H9 (cell line): ENCODE data around the gene ASXL1. TPM values are rescaled to one million over a fixed set of nuclear protein-coding genes. Genes with fewer than 3 reads are reported as not detected.

ENCODE experiments used
- DNase-seq: peaks from one replicate; pipeline ENCODE4 v3.0.0-alpha.2; 2017
- H2AFZ ChIP-seq: one replicate; pipeline ENCODE4 v1.6.1; 2013; ENCODE audit warnings: mild to moderate bottlenecking, low read length, control low read depth, moderate library complexity
- H2AK5ac ChIP-seq: 2 replicates; pipeline ENCODE4 v1.6.1; 2013; ENCODE audit warnings: low read length, control low read depth, mixed read lengths; ENCODE audit not compliant: insufficient read length
- H2BK120ac ChIP-seq: one replicate; pipeline ENCODE4 v1.6.1; 2013; ENCODE audit warnings: low read depth, mild to moderate bottlenecking, low read length, control low read depth, inconsistent platforms; ENCODE audit not compliant: poor library complexity, severe bottlenecking
- H2BK12ac ChIP-seq: 2 replicates; pipeline ENCODE4 v1.6.1; 2013; ENCODE audit warnings: low read length, control low read depth, mixed read lengths, low read depth; ENCODE audit not compliant: insufficient read length
- H2BK15ac ChIP-seq: 2 replicates; pipeline ENCODE4 v1.6.1; 2013; ENCODE audit warnings: low read depth, low read length, control low read depth
- H2BK20ac ChIP-seq: one replicate; pipeline ENCODE4 v1.6.1; 2013; ENCODE audit warnings: low read depth, mild to moderate bottlenecking, low read length, control low read depth, inconsistent platforms; ENCODE audit not compliant: poor library complexity, severe bottlenecking
- H2BK5ac ChIP-seq: 2 replicates; pipeline ENCODE4 v1.6.1; 2013; ENCODE audit warnings: low read length, control low read depth, mixed read lengths; ENCODE audit not compliant: insufficient read length
- H3K14ac ChIP-seq: 2 replicates; pipeline ENCODE4 v1.6.1; 2013; ENCODE audit warnings: low read length, control low read depth; ENCODE audit not compliant: insufficient read depth
- H3K18ac ChIP-seq: 2 replicates; pipeline ENCODE4 v1.6.1; 2013; ENCODE audit warnings: low read depth, mild to moderate bottlenecking, mixed read lengths, low read length, control low read depth; ENCODE audit not compliant: insufficient read length
- H3K23ac ChIP-seq: 2 replicates; pipeline ENCODE4 v1.6.1; 2013; ENCODE audit warnings: low read length, control low read depth, mixed read lengths, low read depth; ENCODE audit not compliant: insufficient read length
- H3K23me2 ChIP-seq: 2 replicates; pipeline ENCODE4 v1.6.1; 2013; ENCODE audit warnings: low read depth, mild to moderate bottlenecking, mixed read lengths, low read length, control low read depth; ENCODE audit not compliant: insufficient read length, poor library complexity, severe bottlenecking
- H3K27ac ChIP-seq: 2 replicates; pipeline ENCODE4 v1.5.1; 2013; ENCODE audit warnings: low read length, control low read depth, mixed read lengths, low read depth; ENCODE audit not compliant: insufficient read length
- H3K27me3 ChIP-seq: 2 replicates; pipeline ENCODE4 v1.6.1; 2013; ENCODE audit warnings: low read length, control low read depth, inconsistent platforms; ENCODE audit not compliant: insufficient read depth
- H3K4ac ChIP-seq: 2 replicates; pipeline ENCODE4 v1.6.1; 2013; ENCODE audit warnings: low read depth, mild to moderate bottlenecking, control low read depth, inconsistent platforms, low read length, moderate library complexity
- H3K4me1 ChIP-seq: 2 replicates; pipeline ENCODE4 v1.6.1; 2013; ENCODE audit warnings: low read length, control low read depth, inconsistent platforms; ENCODE audit not compliant: insufficient read depth
- H3K4me2 ChIP-seq: 2 replicates; pipeline ENCODE4 v1.6.1; 2013; ENCODE audit warnings: low read length, control low read depth, mixed read lengths; ENCODE audit not compliant: insufficient read length, insufficient read depth
- H3K56ac ChIP-seq: 2 replicates; pipeline ENCODE4 v1.6.1; 2013; ENCODE audit warnings: low read depth, mild to moderate bottlenecking, mixed read lengths, low read length, control low read depth; ENCODE audit not compliant: insufficient read length
- H3K79me1 ChIP-seq: 2 replicates; pipeline ENCODE4 v1.6.1; 2013; ENCODE audit warnings: low read depth, mild to moderate bottlenecking, moderate library complexity, low read length, control low read depth, inconsistent platforms; ENCODE audit not compliant: insufficient read depth, poor library complexity, severe bottlenecking
- H3K79me2 ChIP-seq: 2 replicates; pipeline ENCODE4 v1.6.1; 2013; ENCODE audit warnings: low read length, control low read depth, inconsistent platforms; ENCODE audit not compliant: insufficient read depth
- H3K9ac ChIP-seq: 2 replicates; pipeline ENCODE4 v1.6.1; 2013; ENCODE audit warnings: low read length, control low read depth, mixed read lengths; ENCODE audit not compliant: insufficient read length; ENCODE audit errors: extremely low read depth
- H3K9me3 ChIP-seq: one replicate; pipeline ENCODE4 v1.6.1; 2013; ENCODE audit warnings: low read depth, low read length, inconsistent platforms; ENCODE audit not compliant: control insufficient read depth
- H3T11ph ChIP-seq: one replicate; pipeline ENCODE4 v1.6.1; 2013; ENCODE audit warnings: mild to moderate bottlenecking, low read length, control low read depth, inconsistent platforms
- H4K20me1 ChIP-seq: one replicate; pipeline ENCODE4 v1.6.1; 2013; ENCODE audit not compliant: control insufficient read depth, insufficient read length, insufficient read depth
- H4K5ac ChIP-seq: 2 replicates; pipeline ENCODE4 v1.6.1; 2013; ENCODE audit warnings: low read depth, mild to moderate bottlenecking, mixed read lengths, low read length, control low read depth; ENCODE audit not compliant: insufficient read length
- H4K8ac ChIP-seq: replicated peaks from 2 replicates; pipeline ENCODE4 v1.6.1; 2013; ENCODE audit warnings: low read length, control low read depth, mixed read lengths, low read depth; ENCODE audit not compliant: insufficient read length
- H4K91ac ChIP-seq: 2 replicates; pipeline ENCODE4 v1.6.1; 2013; ENCODE audit warnings: low read depth, mild to moderate bottlenecking, moderate library complexity, mixed read lengths, low read length, control low read depth; ENCODE audit not compliant: insufficient read length
- H3K27ac Mint-ChIP-seq, 3 experiments: 2 replicates in 2 of 3; 3 replicates in 1 of 3; pipeline ENCODE4 v1.8.0; 2020 to 2021; ENCODE audit warnings: mixed read lengths in 3 of 3, mild to moderate bottlenecking in 1 of 3, moderate library complexity in 1 of 3
- H3K27me3 Mint-ChIP-seq: 2 replicates; pipeline ENCODE4 v1.8.0; 2021; ENCODE audit warnings: low read depth, mild to moderate bottlenecking, moderate library complexity, mixed read lengths
- H3K36me3 Mint-ChIP-seq, 3 experiments: 2 replicates in 2 of 3; 3 replicates in 1 of 3; pipeline ENCODE4 v1.8.0; 2020 to 2021; ENCODE audit warnings: low read depth in 3 of 3, mixed read lengths in 3 of 3; ENCODE audit not compliant: insufficient read depth in 1 of 3
- H3K4me1 Mint-ChIP-seq, 2 experiments: 2 replicates each; pipeline ENCODE4 v1.8.0; 2020; ENCODE audit warnings: mixed read lengths in 2 of 2
- H3K4me3 Mint-ChIP-seq, 2 experiments: 2 replicates in 1 of 2; 3 replicates in 1 of 2; pipeline ENCODE4 v1.8.0; 2020 to 2021; ENCODE audit warnings: mild to moderate bottlenecking in 2 of 2, mixed read lengths in 2 of 2, moderate library complexity in 1 of 2
- H3K9me3 Mint-ChIP-seq, 2 experiments: 2 replicates in 1 of 2; 3 replicates in 1 of 2; pipeline ENCODE4 v1.8.0; 2020; ENCODE audit warnings: mild to moderate bottlenecking in 2 of 2, mixed read lengths in 2 of 2, moderate library complexity in 1 of 2
- WGBS: extraction: QIAGEN DNeasy Blood & Tissue Kit; methylation state at CpG from one replicate; pipeline ENCODE4 v1.1.7; 2013; ENCODE audit warnings: missing lambda C conversion rate, low lambda C conversion rate, mixed read lengths; ENCODE audit not compliant: insufficient read length; ENCODE audit errors: extremely low coverage; 5-methylcytosine and 5-hydroxymethylcytosine counted together
- total RNA-seq: library from RNA; stranded (reverse); gene quantifications from 2 replicates; pipeline ENCODE4 v1.2.1, GENCODE V29; 2021
- TF ChIP-seq, protein P1 (sequence below): fragments of 200-600 bp; sonication (generic); conservative IDR thresholded peaks from 3 replicates; pipeline ENCODE4 v1.8.0; 2021; ENCODE audit warnings: antibody characterized with exemption, mild to moderate bottlenecking

The ASXL1 gene
- total RNA-seq, 1 experiment from 2014 or later: 39.5 TPM

DNA sequence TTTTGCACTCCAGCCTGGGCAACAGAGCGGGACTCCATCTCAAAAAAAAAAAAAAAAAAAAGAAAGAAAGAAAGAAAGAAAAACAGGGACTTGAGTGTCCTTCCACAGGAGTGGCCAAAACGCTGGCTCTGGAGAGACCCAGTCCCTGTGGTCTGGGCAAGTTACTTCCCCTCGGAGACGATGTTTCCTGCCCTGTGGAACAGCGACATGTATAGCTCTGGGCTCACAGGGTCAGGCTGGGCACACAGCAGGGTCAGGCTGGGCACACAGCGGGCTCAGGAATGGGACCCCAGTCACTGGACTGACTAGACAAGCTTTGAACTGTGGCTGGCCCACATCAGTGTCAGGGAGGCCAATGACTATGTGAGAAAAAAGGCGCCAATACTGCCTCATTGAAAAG lies 110.7 kb downstream of the ASXL1 start:
- no CpG with 5 or more reads among the region's 7 CpGs for WGBS
- no peak overlapping the region for H3K9ac ChIP-seq

More for the DNA sequence above, 110.7 kb downstream of the ASXL1 start:
- no peak overlapping the region for H2BK5ac ChIP-seq
- no peak overlapping the region for H4K8ac ChIP-seq
- no peak overlapping the region for H3K27ac ChIP-seq
- no peaks in the 10 kb centered on the region for H3K23me2 ChIP-seq
- H3K27me3 ChIP-seq: no peaks in the 10 kb centered on the region
- no peak overlapping the region for H4K5ac ChIP-seq
- no peak for DNase-seq
- Mint-ChIP-seq H3K27me3 (no peaks in the 10 kb centered on the region), H3K4me3 (no peak overlapping the region), H3K4me1 (peaks cover 29 to 31% of the 10 kb centered on the region in 2 experiments), H3K27ac (peak overlapping the region in 1 of 3 experiments; percentile 87; a peak in 2 of 7 replicates), H3K36me3 (peaks cover 2 to 27% (median 18%) of the 10 kb centered on the region in 3 experiments; a peak in 4 of 7 replicates), H3K9me3 (no peaks in the 10 kb centered on the region)
- no peak overlapping the region for H2BK120ac ChIP-seq
- TF ChIP-seq, protein P1, sequence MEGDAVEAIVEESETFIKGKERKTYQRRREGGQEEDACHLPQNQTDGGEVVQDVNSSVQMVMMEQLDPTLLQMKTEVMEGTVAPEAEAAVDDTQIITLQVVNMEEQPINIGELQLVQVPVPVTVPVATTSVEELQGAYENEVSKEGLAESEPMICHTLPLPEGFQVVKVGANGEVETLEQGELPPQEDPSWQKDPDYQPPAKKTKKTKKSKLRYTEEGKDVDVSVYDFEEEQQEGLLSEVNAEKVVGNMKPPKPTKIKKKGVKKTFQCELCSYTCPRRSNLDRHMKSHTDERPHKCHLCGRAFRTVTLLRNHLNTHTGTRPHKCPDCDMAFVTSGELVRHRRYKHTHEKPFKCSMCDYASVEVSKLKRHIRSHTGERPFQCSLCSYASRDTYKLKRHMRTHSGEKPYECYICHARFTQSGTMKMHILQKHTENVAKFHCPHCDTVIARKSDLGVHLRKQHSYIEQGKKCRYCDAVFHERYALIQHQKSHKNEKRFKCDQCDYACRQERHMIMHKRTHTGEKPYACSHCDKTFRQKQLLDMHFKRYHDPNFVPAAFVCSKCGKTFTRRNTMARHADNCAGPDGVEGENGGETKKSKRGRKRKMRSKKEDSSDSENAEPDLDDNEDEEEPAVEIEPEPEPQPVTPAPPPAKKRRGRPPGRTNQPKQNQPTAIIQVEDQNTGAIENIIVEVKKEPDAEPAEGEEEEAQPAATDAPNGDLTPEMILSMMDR: no peak
- no peaks in the 10 kb centered on the region for H3K9me3 ChIP-seq
- no peak overlapping the region for H3K23ac ChIP-seq
- H3K4ac ChIP-seq: no peak overlapping the region
- H3T11ph ChIP-seq: no peak overlapping the region
- H3K18ac ChIP-seq: no peak overlapping the region
- no peak overlapping the region for H2AK5ac ChIP-seq
- no peaks in the 10 kb centered on the region for H3K4me1 ChIP-seq
- H3K14ac ChIP-seq: no peak overlapping the region
- no peak overlapping the region for H3K4me2 ChIP-seq
- no peak overlapping the region for H3K56ac ChIP-seq
- H2AFZ ChIP-seq: no peak overlapping the region
- H3K79me2 ChIP-seq: no peaks in the 10 kb centered on the region
- H2BK15ac ChIP-seq: no peak overlapping the region
- no peak overlapping the region for H4K91ac ChIP-seq
- no peaks in the 10 kb centered on the region for H3K79me1 ChIP-seq
- no peak overlapping the region for H2BK20ac ChIP-seq
- H2BK12ac ChIP-seq: no peak overlapping the region
- H4K20me1 ChIP-seq: peaks cover 4% of the 10 kb centered on the region
